Effector memory CD4-positive, alpha-beta T cell (primary cell): ENCODE data around the gene CA7.

Experiments used
- DNase-seq, 3 donors: peaks; one replicate each; pipeline ENCODE4 v3.0.0-alpha.2; 2020
- H3K27ac ChIP-seq: 2 replicates; pipeline ENCODE4 v1.7.0; 2013; ENCODE audit warnings: mild to moderate bottlenecking, low read length, moderate library complexity; ENCODE audit not compliant: insufficient read depth, poor library complexity, severe bottlenecking
- H3K27me3 ChIP-seq: replicated peaks from 2 replicates; pipeline ENCODE4 v1.7.0; 2013; ENCODE audit warnings: mild to moderate bottlenecking, low read length; ENCODE audit not compliant: insufficient read depth, control insufficient read depth, poor library complexity, severe bottlenecking
- H3K36me3 ChIP-seq: 2 replicates; pipeline ENCODE4 v1.7.0; 2013; ENCODE audit warnings: mild to moderate bottlenecking, low read length, moderate library complexity; ENCODE audit not compliant: control insufficient read depth, insufficient read depth
- H3K4me1 ChIP-seq: 2 replicates; pipeline ENCODE4 v1.7.0; 2013; ENCODE audit warnings: low read length, mild to moderate bottlenecking; ENCODE audit not compliant: control insufficient read depth, insufficient read depth, poor library complexity, severe bottlenecking
- H3K4me3 ChIP-seq: 2 replicates; pipeline ENCODE4 v1.7.0; 2013; ENCODE audit warnings: low read length, low read depth, mild to moderate bottlenecking; ENCODE audit not compliant: insufficient read depth, poor library complexity, severe bottlenecking
- H3K9me3 ChIP-seq: 2 replicates; pipeline ENCODE4 v1.7.0; 2013; ENCODE audit warnings: mild to moderate bottlenecking, low read length, moderate library complexity; ENCODE audit not compliant: control insufficient read depth

Gene CA7

GRCh38 chr16:66901626-66902025 is 57.4 kb downstream of the CA7 start:
- no peaks in the 10 kb centered on the region for H3K4me1 ChIP-seq
- no peaks in the 10 kb centered on the region for H3K27me3 ChIP-seq
- H3K27ac ChIP-seq: no peak overlapping the region
- no peaks in the 10 kb centered on the region for H3K9me3 ChIP-seq
- DNase-seq: no peak
- no peak overlapping the region for H3K4me3 ChIP-seq
- H3K36me3 ChIP-seq: no peaks in the 10 kb centered on the region

- Histone ChIP-seq H3K4me1 (no peaks in the 10 kb centered on the region), H3K27me3 (no peaks in the 10 kb centered on the region), H3K4me3 (no peak overlapping the region), H3K27ac (no peak overlapping the region), H3K36me3 (no peaks in the 10 kb centered on the region), H3K9me3 (no peaks in the 10 kb centered on the region)
- no peak for DNase-seq
Observed at GRCh38 chr16:66902648-66903543, 58.7 kb downstream of the CA7 start.
